ENCODE results near the gene FIGNL1. TPM values are rescaled to one million over a fixed set of nuclear protein-coding genes. Genes with fewer than 3 reads are reported as not detected.
A peak's percentile ranks its signal among the peaks of the same experiment; 100 is the strongest.

The FIGNL1 gene
- total RNA-seq, 1 experiment from 2014 or later: 6.4 TPM

- TF ChIP-seq USF1 (CRISPR knock-in tag; IDR thresholded peaks at IDR 0.05): no peak
These were observed 27.3 kb downstream of the FIGNL1 start (continued) for GRCh38 chr7:50422858-50423257.

- Mint-ChIP-seq H3K36me3 (no peaks in the 10 kb centered on the region), H3K27me3 (ENCODE audit: low read depth) (no peaks in the 10 kb centered on the region), H3K4me3 (no peak overlapping the region), H3K9me3 (no peaks in the 10 kb centered on the region), H3K27ac (no peak overlapping the region), H3K4me1 (peaks cover 45% of the 10 kb centered on the region)
- ATAC-seq (peak; percentile 45), DNase-seq (ENCODE audit: low spot score) (no peak)
- TF ChIP-seq FOXP4 (CRISPR knock-in tag; IDR thresholded peaks at IDR 0.05) (no peak), RELA (CRISPR knock-in tag; IDR thresholded peaks at IDR 0.05; ENCODE audit: borderline replicate concordance) (no peak), ELF4 (CRISPR knock-in tag; IDR thresholded peaks at IDR 0.05; ENCODE audit: low read depth) (no peak), AFF4 (CRISPR knock-in tag; IDR thresholded peaks at IDR 0.05; ENCODE audit: borderline replicate concordance) (no peak), ZNF138 (CRISPR knock-in tag; conservative IDR thresholded peaks at IDR 0.05) (no peak), OVOL2 (CRISPR knock-in tag; IDR thresholded peaks at IDR 0.05; ENCODE audit: borderline replicate concordance) (no peak), HMGXB4 (CRISPR knock-in tag; IDR thresholded peaks at IDR 0.05) (no peak), ZBTB43 (CRISPR knock-in tag; IDR thresholded peaks at IDR 0.05) (no peak)
- CTCF ChIA-PET: interaction anchor here (0.5 to 2.3 kb wide), 5 partner anchors 17 to 742 kb away, joined by 3 to 10 read pairs (median 5); partner anchors contain the start of gene ZPBP
- POLR2A ChIA-PET: interaction anchor here (0.8 kb wide), 1 partner anchor 194 kb away, joined by 3 read pairs; no protein-coding TSS in a partner anchor
These were observed 29.1 kb downstream of the FIGNL1 start for GRCh38 chr7:50421043-50421442.

- H3K36me3 Mint-ChIP-seq: no peaks in the 10 kb centered on the region
- POLR2A ChIA-PET: no interaction called here
- DNase-seq (ENCODE audit: low spot score): no peak
- TF ChIP-seq ARID4B (CRISPR knock-in tag; IDR thresholded peaks at IDR 0.05; ENCODE audit: borderline replicate concordance): no peak
- no peak for TF ChIP-seq TP53 (CRISPR knock-in tag; IDR thresholded peaks at IDR 0.05)
- TF ChIP-seq ZBTB43 (CRISPR knock-in tag; IDR thresholded peaks at IDR 0.05): no peak
- TF ChIP-seq NR2C2 (CRISPR knock-in tag; IDR thresholded peaks at IDR 0.05): no peak
- TF ChIP-seq MAX (CRISPR knock-in tag; IDR thresholded peaks at IDR 0.05): no peak
- TF ChIP-seq CBFB (CRISPR knock-in tag; IDR thresholded peaks at IDR 0.05; ENCODE audit: low read depth): no peak
These were observed 31.4 kb downstream of the FIGNL1 start for GRCh38 chr7:50418526-50419290.

More at GRCh38 chr7:50418526-50419290, 31.4 kb downstream of the FIGNL1 start:
- Mint-ChIP-seq H3K4me3 (no peak overlapping the region), H3K27ac (peak overlapping the region; percentile 38; the same call in 1 of the 2 replicates), H3K9me3 (no peaks in the 10 kb centered on the region), H3K4me1 (peaks cover 45% of the 10 kb centered on the region), H3K27me3 (ENCODE audit: low read depth) (peaks cover 3% of the 10 kb centered on the region; the same call in 1 of the 2 replicates)
- ATAC-seq: peak; percentile 23
- CTCF ChIA-PET: interaction anchor here (0.6 to 3.1 kb wide), 34 partner anchors 10 to 744 kb away, joined by 3 to 18 read pairs (median 4); no protein-coding TSS in a partner anchor

All from WTC11 (cell line).